ENCODE results near the gene ERMP1. TPM values are rescaled to one million over a fixed set of nuclear protein-coding genes. Genes with fewer than 3 reads are reported as not detected.

The ERMP1 gene
- total RNA-seq, 2 experiments from 2014 or later: 14.7 to 15.9 TPM

DNA sequence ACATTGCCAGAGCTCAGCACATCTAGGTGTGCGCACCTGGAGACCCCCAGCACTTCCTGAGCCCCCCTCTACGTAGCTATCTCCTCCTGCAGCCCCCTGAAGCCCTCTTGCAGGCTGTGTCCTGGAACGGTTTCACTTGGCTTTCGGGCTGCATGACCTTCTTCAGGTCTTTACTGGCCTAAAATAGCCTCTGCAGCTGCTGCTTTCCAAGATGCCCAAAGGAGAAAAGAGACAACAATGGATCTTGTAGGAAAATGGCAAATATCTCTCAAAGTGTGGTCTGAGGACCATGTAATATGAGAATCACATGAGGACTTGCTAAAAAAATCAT lies 6.6 kb upstream of the ERMP1 start:
- H3K36me3 Mint-ChIP-seq (ENCODE audit: low read depth): peaks cover 2% of the 10 kb centered on the region
- peaks cover 2% of the 10 kb centered on the region for H3K9me3 Mint-ChIP-seq
- intact Hi-C loops (cut with micrococcal nuclease): no loop called here
- TF ChIP-seq, protein P1, sequence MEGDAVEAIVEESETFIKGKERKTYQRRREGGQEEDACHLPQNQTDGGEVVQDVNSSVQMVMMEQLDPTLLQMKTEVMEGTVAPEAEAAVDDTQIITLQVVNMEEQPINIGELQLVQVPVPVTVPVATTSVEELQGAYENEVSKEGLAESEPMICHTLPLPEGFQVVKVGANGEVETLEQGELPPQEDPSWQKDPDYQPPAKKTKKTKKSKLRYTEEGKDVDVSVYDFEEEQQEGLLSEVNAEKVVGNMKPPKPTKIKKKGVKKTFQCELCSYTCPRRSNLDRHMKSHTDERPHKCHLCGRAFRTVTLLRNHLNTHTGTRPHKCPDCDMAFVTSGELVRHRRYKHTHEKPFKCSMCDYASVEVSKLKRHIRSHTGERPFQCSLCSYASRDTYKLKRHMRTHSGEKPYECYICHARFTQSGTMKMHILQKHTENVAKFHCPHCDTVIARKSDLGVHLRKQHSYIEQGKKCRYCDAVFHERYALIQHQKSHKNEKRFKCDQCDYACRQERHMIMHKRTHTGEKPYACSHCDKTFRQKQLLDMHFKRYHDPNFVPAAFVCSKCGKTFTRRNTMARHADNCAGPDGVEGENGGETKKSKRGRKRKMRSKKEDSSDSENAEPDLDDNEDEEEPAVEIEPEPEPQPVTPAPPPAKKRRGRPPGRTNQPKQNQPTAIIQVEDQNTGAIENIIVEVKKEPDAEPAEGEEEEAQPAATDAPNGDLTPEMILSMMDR (IDR thresholded peaks at IDR 0.05): no peak
- H3K4me3 Mint-ChIP-seq: no peak overlapping the region
- POLR2A ChIA-PET: no interaction called here
- CTCF ChIA-PET: interaction anchor here (1.2 kb wide), 1 partner anchor 7 kb away, joined by 3 read pairs; no protein-coding TSS in a partner anchor
- ATAC-seq: no peak
- no peaks in the 10 kb centered on the region for H3K27me3 Mint-ChIP-seq
- H3K4me1 Mint-ChIP-seq (ENCODE audit: low read depth): peaks cover 56% of the 10 kb centered on the region
- H3K27ac Mint-ChIP-seq: no peak overlapping the region
- no peak for DNase-seq

DNA sequence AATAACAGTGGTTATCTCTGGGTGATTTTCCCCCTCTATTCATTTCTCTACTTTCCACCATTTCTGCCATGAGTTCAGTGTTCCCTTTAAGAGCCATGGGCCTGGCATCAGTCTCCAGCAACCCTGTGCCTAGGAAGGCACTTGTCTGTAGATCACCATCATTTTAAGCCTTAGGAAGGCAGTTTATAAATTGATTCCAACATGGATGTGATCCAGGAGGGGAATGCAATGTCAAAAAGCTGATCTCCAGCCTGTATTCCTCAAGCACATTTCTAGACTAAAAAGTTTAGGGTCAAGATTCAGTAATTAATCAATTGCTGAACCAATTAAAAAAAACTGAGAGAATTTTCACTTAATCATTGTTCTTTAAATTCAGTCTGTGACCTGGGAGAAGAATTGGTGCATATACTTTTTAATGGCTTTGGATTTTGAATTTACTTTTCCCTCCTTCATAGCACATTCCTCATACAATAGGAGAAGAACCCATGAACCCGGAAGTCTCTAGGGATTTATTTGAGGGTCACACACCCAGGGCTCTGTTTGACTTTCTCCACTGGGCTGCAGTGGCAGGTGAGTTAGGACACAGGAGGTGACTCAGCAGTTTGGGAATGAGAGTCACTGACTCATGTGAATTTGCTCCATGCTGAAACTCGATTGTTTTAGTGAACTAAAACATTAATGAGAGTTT lies 6.1 kb upstream of the ERMP1 start:
- peaks cover 53% of the 10 kb centered on the region for H3K4me1 Mint-ChIP-seq (ENCODE audit: low read depth)
- ATAC-seq: no peak
- H3K27ac Mint-ChIP-seq: no peak overlapping the region
- no peak for DNase-seq
- H3K4me3 Mint-ChIP-seq: no peak overlapping the region
- peaks cover 2% of the 10 kb centered on the region for H3K36me3 Mint-ChIP-seq (ENCODE audit: low read depth)
- no peaks in the 10 kb centered on the region for H3K27me3 Mint-ChIP-seq
- POLR2A ChIA-PET: no interaction called here
- TF ChIP-seq, protein P1 (IDR thresholded peaks at IDR 0.05): no peak
- intact Hi-C loops (cut with micrococcal nuclease): no loop called here
- CTCF ChIA-PET: interaction anchor here (0.9 kb wide), 1 partner anchor 12 kb away, joined by 4 read pairs; no protein-coding TSS in a partner anchor
- H3K9me3 Mint-ChIP-seq: peaks cover 2% of the 10 kb centered on the region

DNA sequence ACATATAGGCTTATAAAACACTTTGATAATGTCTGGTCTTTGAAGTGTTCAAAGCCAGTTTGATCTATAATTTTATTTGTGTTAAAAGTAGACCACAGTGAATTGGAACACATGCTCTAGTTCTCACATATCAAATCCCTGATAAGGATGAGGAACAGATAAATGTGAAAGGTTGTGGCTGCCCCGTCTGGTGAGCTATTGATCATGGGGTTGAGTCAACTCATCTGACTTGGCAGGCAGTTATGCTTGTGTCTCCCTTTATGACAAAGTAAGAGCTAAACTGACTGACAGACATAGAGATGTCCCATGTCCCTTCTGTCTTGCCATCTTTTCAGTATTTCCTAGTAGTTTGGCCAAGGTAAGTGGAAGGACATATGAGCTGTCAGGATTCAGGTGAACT lies 2.9 kb upstream of the ERMP1 start:
- DNase-seq (peak; percentile 42), ATAC-seq (no peak)
- Mint-ChIP-seq H3K27ac (no peak overlapping the region), H3K4me1 (ENCODE audit: low read depth) (peaks cover 42% of the 10 kb centered on the region), H3K27me3 (no peaks in the 10 kb centered on the region), H3K9me3 (no peaks in the 10 kb centered on the region), H3K4me3 (no peak overlapping the region), H3K36me3 (ENCODE audit: low read depth) (no peaks in the 10 kb centered on the region)
- ChIA-PET POLR2A (interaction anchor here (1.1 kb wide), 1 partner anchor 578 kb away, joined by 3 read pairs; the partner anchor contains the start of gene UHRF2), CTCF (interaction anchor here (1.3 to 8.3 kb wide), 3 partner anchors 11 to 51 kb away, joined by 5 to 124 read pairs (median 42); no protein-coding TSS in a partner anchor)
- TF ChIP-seq, protein P1 (IDR thresholded peaks at IDR 0.05): no peak
- intact Hi-C loops (cut with micrococcal nuclease): no loop called here

DNA sequence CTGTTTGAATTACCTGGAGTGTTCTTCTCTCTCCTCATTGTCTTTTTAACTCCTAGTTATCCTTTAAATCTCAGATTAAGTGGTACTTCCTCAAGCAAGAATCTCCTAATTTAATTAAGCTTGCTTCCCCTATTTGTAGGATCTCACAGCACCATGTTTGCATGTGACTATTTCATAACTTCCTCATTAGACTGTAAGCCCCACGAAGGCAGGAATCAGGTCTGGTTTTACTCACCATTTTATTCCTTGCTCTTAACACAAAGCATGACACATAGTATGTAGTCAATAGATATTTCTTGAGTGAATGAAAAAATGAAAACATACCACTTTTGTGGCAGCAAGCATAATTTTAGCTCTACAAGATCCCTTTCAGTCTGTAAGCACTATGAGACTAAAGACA lies 1.3 kb upstream of the ERMP1 start:
- Mint-ChIP-seq H3K27ac (no peak overlapping the region), H3K4me3 (no peak overlapping the region), H3K9me3 (no peaks in the 10 kb centered on the region), H3K36me3 (ENCODE audit: low read depth) (no peaks in the 10 kb centered on the region), H3K4me1 (ENCODE audit: low read depth) (peaks cover 38% of the 10 kb centered on the region), H3K27me3 (no peaks in the 10 kb centered on the region)
- TF ChIP-seq, protein P1 (IDR thresholded peaks at IDR 0.05): no peak
- DNase-seq: no peak
- POLR2A ChIA-PET: interaction anchor here (1.0 to 2.0 kb wide), 3 partner anchors 14 to 201 kb away, joined by 3 to 7 read pairs (median 3); no protein-coding TSS in a partner anchor
- ATAC-seq: no peak
- intact Hi-C loops (cut with micrococcal nuclease): no loop called here
- CTCF ChIA-PET: interaction anchor here (0.7 to 8.3 kb wide), 10 partner anchors 13 to 580 kb away, joined by 3 to 124 read pairs (median 8); partner anchors contain the start of gene RIC1

DNA sequence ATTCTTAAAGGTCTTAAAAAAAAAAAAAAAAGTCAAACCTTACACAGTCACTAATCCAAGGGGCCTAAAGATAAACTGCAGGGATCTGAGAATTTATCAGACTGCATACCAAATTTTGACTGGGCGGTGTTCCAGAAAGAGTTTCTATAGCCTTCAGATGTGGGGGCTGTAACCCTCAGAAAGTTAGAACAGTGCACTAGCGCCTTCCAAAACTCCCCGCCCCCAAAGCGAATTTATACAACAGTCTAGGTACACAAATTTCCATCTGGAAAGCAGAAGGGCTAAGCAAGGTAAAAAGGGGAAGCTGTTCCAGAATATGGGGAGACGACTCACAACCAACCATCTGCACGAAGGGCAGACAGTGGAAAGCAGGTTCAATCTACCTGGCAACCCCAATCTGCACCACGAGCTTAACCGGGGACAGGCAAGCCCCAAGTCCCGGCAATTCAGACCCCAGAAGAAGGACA lies 813 bp downstream of the ERMP1 start:
- Mint-ChIP-seq H3K4me1 (ENCODE audit: low read depth) (peaks cover 46% of the 10 kb centered on the region), H3K27ac (peak overlapping the region; percentile 77), H3K27me3 (no peaks in the 10 kb centered on the region), H3K9me3 (no peaks in the 10 kb centered on the region), H3K36me3 (ENCODE audit: low read depth) (peaks cover 9% of the 10 kb centered on the region), H3K4me3 (peak overlapping the region; percentile 92)
- ChIA-PET CTCF (interaction anchor here (0.9 to 8.3 kb wide), 19 partner anchors 8 to 204 kb away, joined by 3 to 124 read pairs (median 4); partner anchors contain the start of genes RANBP6 and RIC1), POLR2A (interaction anchor here (0.8 to 2.1 kb wide), 9 partner anchors 10 to 205 kb away, joined by 3 to 11 read pairs (median 4); partner anchors contain the start of gene RIC1)
- intact Hi-C loops (cut with micrococcal nuclease): no loop called here
- TF ChIP-seq, protein P1 (IDR thresholded peaks at IDR 0.05): no peak
- ATAC-seq (peak; percentile 12), DNase-seq (peak; percentile 44)
